GM12878 (cell line): ENCODE results near the gene ALOX12B. TPM values are rescaled to one million over a fixed set of nuclear protein-coding genes. Genes with fewer than 3 reads are reported as not detected.

Experiments
- ATAC-seq: fragments of 200-7000 bp; cut with Tn5 transposase; 3 replicates; pipeline ENCODE4 v1.9.1; 2020; ENCODE audit warnings: mild to moderate bottlenecking, moderate library complexity
- BruUV-seq: library from RNA; stranded (reverse); fragments of 400-500 nt; replicated peaks from 2 replicates; lab custom pipeline; 2021; lab: Mats Ljungman, UMichigan
- CTCF ChIA-PET: fragments of 300-600 bp; sonication (Branson Sonifier 250); formaldehyde crosslinking; extraction: SDS; loops from one replicate; lab custom pipeline; 2021; ENCODE audit warnings: inconsistent platforms; lab: Yijun Ruan, JAX
- POLR2A ChIA-PET: fragments of 350-600 bp; formaldehyde crosslinking; extraction: SDS; loops from one replicate; lab custom pipeline; 2021; ENCODE audit warnings: inconsistent platforms; lab: Charles Lee
- RAD21 ChIA-PET: fragments of 300-600 bp; sonication (Branson Sonifier 250); formaldehyde crosslinking; loops from one replicate; lab custom pipeline; 2023; ENCODE audit warnings: antibody characterized with exemption; ENCODE audit not compliant: unreplicated experiment; lab: Charles Lee
- SMC1A ChIA-PET: fragments of 300-600 bp; sonication (Branson Sonifier 250); formaldehyde crosslinking; loops from one replicate; lab custom pipeline; 2023; ENCODE audit not compliant: unreplicated experiment, uncharacterized antibody; lab: Charles Lee
- DNase-seq: peaks from one replicate; pipeline ENCODE4 v3.0.0-alpha.2; 2011; ENCODE audit warnings: low read depth, low spot score
- FAIRE-seq: peaks from 3 replicates; lab custom pipeline; 2011; peaks lifted over from hg19 to GRCh38; lab: Jason Lieb, UNC
- H2AFZ ChIP-seq: 2 replicates; pipeline ENCODE4 v1.6.0; 2011; ENCODE audit warnings: low read depth, low read length, control low read depth; ENCODE audit not compliant: control insufficient read depth
- H3K27ac ChIP-seq: 2 replicates; pipeline ENCODE4 v1.5.1; 2011; ENCODE audit warnings: control low read depth; ENCODE audit not compliant: control insufficient read depth, insufficient read depth
- H3K27me3 ChIP-seq, 2 experiments: replicated peaks in 1 of 2; 2 replicates each; pipeline versions ENCODE4 v1.6.0 to v1.6.1; 2011; ENCODE audit warnings: low read length in 1 of 2; ENCODE audit not compliant: control insufficient read depth in 2 of 2, insufficient read depth in 2 of 2
- H3K36me3 ChIP-seq, 2 experiments: 2 replicates each; pipeline ENCODE4 v1.5.1; 2011; ENCODE audit warnings: low read length in 1 of 2; ENCODE audit not compliant: control insufficient read depth in 2 of 2, insufficient read depth in 2 of 2
- H3K4me1 ChIP-seq: 2 replicates; pipeline ENCODE4 v1.6.1; 2011; ENCODE audit warnings: mild to moderate bottlenecking, low read length, moderate library complexity, mixed read lengths; ENCODE audit not compliant: control insufficient read depth, insufficient read depth
- H3K4me2 ChIP-seq: 2 replicates; pipeline ENCODE4 v1.6.0; 2011; ENCODE audit warnings: control low read depth; ENCODE audit not compliant: control insufficient read depth, insufficient read depth
- H3K4me3 ChIP-seq: fragments of 200-600 bp; sonication (generic); 2 replicates; pipeline ENCODE4 v1.5.1; 2016
- H3K79me2 ChIP-seq: 2 replicates; pipeline ENCODE4 v1.6.0; 2011; ENCODE audit warnings: low read length; ENCODE audit not compliant: control insufficient read depth, insufficient read depth
- H3K9ac ChIP-seq: 2 replicates; pipeline ENCODE4 v1.8.0; 2011; ENCODE audit warnings: low read length, control low read depth, mixed read lengths; ENCODE audit not compliant: control insufficient read depth, insufficient read depth
- H3K9me3 ChIP-seq: replicated peaks from 3 replicates; pipeline ENCODE4 v1.5.1; 2011; ENCODE audit warnings: mild to moderate bottlenecking, low read length; ENCODE audit not compliant: control insufficient read depth, insufficient read depth
- H4K20me1 ChIP-seq: 2 replicates; pipeline ENCODE4 v1.6.0; 2011; ENCODE audit not compliant: control insufficient read depth, insufficient read depth
- ATF7 ChIP-seq: fragments of 450-650 bp; IDR thresholded peaks from 2 replicates; pipeline ENCODE4 v1.6.1; 2016; ENCODE audit warnings: low read depth, mild to moderate bottlenecking
- GATAD2B ChIP-seq: fragments of 450-650 bp; conservative IDR thresholded peaks from 2 replicates; pipeline ENCODE4 v1.6.1; 2017; ENCODE audit warnings: low read depth, mild to moderate bottlenecking, moderate library complexity
- IKZF1 ChIP-seq: fragments of 450-650 bp; conservative IDR thresholded peaks from 2 replicates; pipeline ENCODE4 v1.6.1; 2017; ENCODE audit warnings: antibody characterized with exemption, mild to moderate bottlenecking
- MAX ChIP-seq: IDR thresholded peaks from 2 replicates; pipeline ENCODE4 v1.6.1; 2012; ENCODE audit warnings: low read depth, low read length, improper control_type of control experiment
- NBN ChIP-seq: fragments of 450-650 bp; IDR thresholded peaks from 2 replicates; pipeline ENCODE4 v1.6.1; 2016
- NR2C2 ChIP-seq: IDR thresholded peaks from 2 replicates; pipeline ENCODE4 v1.6.1; 2011; ENCODE audit warnings: borderline replicate concordance, low read depth; ENCODE audit not compliant: control insufficient read depth, insufficient read length
- NR2F1 ChIP-seq: fragments of 450-650 bp; conservative IDR thresholded peaks from 2 replicates; pipeline ENCODE4 v1.6.1; 2017; ENCODE audit warnings: mild to moderate bottlenecking
- RAD21 ChIP-seq: IDR thresholded peaks from 2 replicates; pipeline ENCODE4 v1.6.1; 2011; ENCODE audit warnings: mild to moderate bottlenecking, low read depth, low read length, moderate library complexity; ENCODE audit not compliant: insufficient read depth
- RAD51 ChIP-seq: fragments of 450-650 bp; IDR thresholded peaks from 2 replicates; pipeline ENCODE4 v1.6.1; 2016; ENCODE audit warnings: moderate library complexity, mild to moderate bottlenecking, inconsistent platforms
- RELA ChIP-seq: fragments of 450-650 bp; IDR thresholded peaks from 2 replicates; pipeline ENCODE4 v1.8.0; 2014; ENCODE audit warnings: borderline replicate concordance; ENCODE audit not compliant: partially characterized antibody
- SIX5 ChIP-seq: IDR thresholded peaks from 2 replicates; pipeline ENCODE4 v1.6.1; 2011; ENCODE audit warnings: mild to moderate bottlenecking, low read depth, low read length, moderate library complexity; ENCODE audit not compliant: severe bottlenecking
- SPI1 ChIP-seq: IDR thresholded peaks from 2 replicates; pipeline ENCODE4 v1.6.1; 2011; ENCODE audit warnings: low read depth, mild to moderate bottlenecking, low read length, moderate library complexity, borderline replicate concordance; ENCODE audit not compliant: insufficient read depth
- SREBF1 ChIP-seq: IDR thresholded peaks from 2 replicates; pipeline ENCODE4 v1.6.1; 2012; ENCODE audit warnings: mild to moderate bottlenecking, low read length
- TAF1 ChIP-seq: IDR thresholded peaks from 2 replicates; pipeline ENCODE4 v1.6.1; 2011; ENCODE audit warnings: mild to moderate bottlenecking, low read depth, low read length, borderline replicate concordance
- WRNIP1 ChIP-seq: IDR thresholded peaks from 2 replicates; pipeline ENCODE4 v1.6.1; 2011; ENCODE audit warnings: low read depth, low read length, improper control_type of control experiment, borderline replicate concordance
- YY1 ChIP-seq: IDR thresholded peaks from 2 replicates; pipeline ENCODE4 v1.6.1; 2011; ENCODE audit warnings: low read depth, mild to moderate bottlenecking, low read length
- ZBTB11 ChIP-seq: fragments of 450-650 bp; formaldehyde crosslinking; IDR thresholded peaks from 2 replicates; pipeline ENCODE4 v1.5.0; 2022; ENCODE audit warnings: mild to moderate bottlenecking, missing genetic modification characterization
- WGBS: methylation state at CpG from one replicate; pipeline ENCODE4 v1.1.6; 2016; ENCODE audit warnings: low lambda C conversion rate; ENCODE audit not compliant: insufficient replicate concordance, insufficient coverage; ENCODE audit errors: missing lambda C conversion rate; 5-methylcytosine and 5-hydroxymethylcytosine counted together
- in situ Hi-C: fragments of 300-500 bp; cut with MboI; formaldehyde crosslinking; loops from 9 replicates; pipeline ENCODE4 v1.14.3; 2018; ENCODE audit warnings: mixed read lengths
- intact Hi-C: fragments of 100-400 bp; cut with micrococcal nuclease; formaldehyde crosslinking; loops from one replicate; pipeline ENCODE4 v1.14.2; 2022; ENCODE audit not compliant: unreplicated experiment
- polyA plus RNA-seq, 11 experiments: library from polyadenylated mRNA; depleted of rRNA in 4 of 11; unstranded in 6 of 11; stranded (reverse) in 5 of 11; fragments of >200 nt; fragmentation: Nextera tagmentation in 4 of 11; fragmentation: Illumina TruSeq in 1 of 11; extraction: Ambion mirVana in 4 of 11; extraction: Trizol in 1 of 11; gene quantifications; 1 replicate in 1 of 11; 2 replicates in 10 of 11; pipeline versions ENCODE4 v1.2.1 to v1.2.3, GENCODE V29; 2011 to 2016; ENCODE audit warnings: inconsistent platforms in 2 of 11, missing spikeins in 2 of 11, low read depth in 1 of 11
- total RNA-seq, 4 experiments: library from RNA; depleted of rRNA in 3 of 4; stranded (reverse); fragments of >200 nt in 3 of 4; fragmentation: Illumina TruSeq in 1 of 4; extraction: Trizol in 1 of 4; gene quantifications; 2 replicates each; pipeline versions ENCODE4 v1.2.1 to v1.2.3, GENCODE V29; 2013 to 2021
- TF ChIP-seq, protein P1 (sequence below): fragments of 450-650 bp; IDR thresholded peaks from 2 replicates; pipeline ENCODE4 v1.6.1; 2017; ENCODE audit warnings: borderline replicate concordance

ALOX12B gene
- total and polyA plus RNA-seq, 10 of the 15 experiments (the other 5 are each of a cell fraction or from before 2014, with no cell fraction given), result 0.17 to 0.54 TPM; not detected in 8

GRCh38 chr17:8079291-8080207 is 8.0 kb downstream of the ALOX12B start:
- 2% methylated on average over 42 of the region's 87 CpGs for WGBS
- FAIRE-seq, result no peak
- TF ChIP-seq IKZF1, result peak; percentile 43; the same call in 1 of the 2 replicates
- TF ChIP-seq SIX5, result no peak
- TF ChIP-seq ATF7, result no peak
- 0 out of 2 replicates have a peak, but pooled peaks have one; percentile 11 for TF ChIP-seq GATAD2B
- no peak for TF ChIP-seq RELA
- TF ChIP-seq ZBTB11 (CRISPR knock-in tag), result no peak
- no peak; the same call in 1 of the 2 replicates for TF ChIP-seq NBN
- no peak for TF ChIP-seq SPI1
- TF ChIP-seq TAF1, result no peak
- TF ChIP-seq NR2F1, result no peak
- TF ChIP-seq MAX, result no peak
- peak; percentile 68 for TF ChIP-seq YY1
- no peak for TF ChIP-seq NR2C2
- TF ChIP-seq RAD51, result no peak
- TF ChIP-seq, protein P1, sequence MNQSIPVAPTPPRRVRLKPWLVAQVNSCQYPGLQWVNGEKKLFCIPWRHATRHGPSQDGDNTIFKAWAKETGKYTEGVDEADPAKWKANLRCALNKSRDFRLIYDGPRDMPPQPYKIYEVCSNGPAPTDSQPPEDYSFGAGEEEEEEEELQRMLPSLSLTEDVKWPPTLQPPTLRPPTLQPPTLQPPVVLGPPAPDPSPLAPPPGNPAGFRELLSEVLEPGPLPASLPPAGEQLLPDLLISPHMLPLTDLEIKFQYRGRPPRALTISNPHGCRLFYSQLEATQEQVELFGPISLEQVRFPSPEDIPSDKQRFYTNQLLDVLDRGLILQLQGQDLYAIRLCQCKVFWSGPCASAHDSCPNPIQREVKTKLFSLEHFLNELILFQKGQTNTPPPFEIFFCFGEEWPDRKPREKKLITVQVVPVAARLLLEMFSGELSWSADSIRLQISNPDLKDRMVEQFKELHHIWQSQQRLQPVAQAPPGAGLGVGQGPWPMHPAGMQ, result no peak
- no peak for TF ChIP-seq SREBF1
- no peak for TF ChIP-seq WRNIP1
- peak; percentile 57 for TF ChIP-seq RAD21

More at GRCh38 chr17:8079291-8080207, 8.0 kb downstream of the ALOX12B start:
- no peaks in the 10 kb centered on the region for H4K20me1 ChIP-seq
- H2AFZ ChIP-seq, result peak overlapping the region; percentile 89
- H3K9me3 ChIP-seq, result no peaks in the 10 kb centered on the region
- CTCF ChIA-PET, result interaction anchor here (0.7 to 9.4 kb wide), 12 partner anchors 8 to 217 kb away, joined by 3 to 159 read pairs (median 4); partner anchors contain the start of genes ALOX12B and ALOXE3
- RAD21 ChIA-PET, result interaction anchor here (0.9 to 1.4 kb wide), 4 partner anchors 8 to 39 kb away, joined by 3 to 7 read pairs (median 3); partner anchors contain the start of genes ALOX12B and ALOXE3
- no peak for DNase-seq
- peaks cover 4% of the 10 kb centered on the region; the same call in 1 of the 2 replicates for H3K4me1 ChIP-seq
- BruUV-seq, result no TSS peak
- POLR2A ChIA-PET, result no interaction called here
- H3K79me2 ChIP-seq, result no peaks in the 10 kb centered on the region
- H3K27me3 ChIP-seq, result peaks cover 3% of the 10 kb centered on the region in 2 experiments; a peak in 3 of 4 replicates
- peak; percentile 96 for ATAC-seq
- peak overlapping the region; percentile 43; the same call in 1 of the 2 replicates for H3K9ac ChIP-seq
- H3K4me2 ChIP-seq, result peak overlapping the region; percentile 92
- H3K36me3 ChIP-seq, result no peaks in the 10 kb centered on the region
- no peak overlapping the region for H3K27ac ChIP-seq
- SMC1A ChIA-PET, result interaction anchor here (1.3 to 1.7 kb wide), 2 partner anchors 31 to 40 kb away, joined by 4 to 9 read pairs; no protein-coding TSS in a partner anchor
- in situ Hi-C loops (loop anchor here (5.0 to 10.0 kb wide), 2 partner anchors 33 to 665 kb away; partner anchors contain the start of gene CCDC42), intact Hi-C loops (loop anchor here (2.0 to 10.0 kb wide), 2 partner anchors 39 to 665 kb away; partner anchors contain the start of genes ALOXE3 and CCDC42)
- H3K4me3 ChIP-seq, result peak overlapping the region; percentile 75
